Panc1 (cell line): Measurements from ENCODE around the gene TNIK.

ENCODE experiments used
- POLR2AphosphoS5 ChIP-seq: IDR thresholded peaks from 2 replicates; pipeline ENCODE4 v1.6.1; 2012; ENCODE audit warnings: mild to moderate bottlenecking, low read depth, low read length, moderate library complexity
- TF ChIP-seq, protein P1 (sequence below): fragments of 450-650 bp; IDR thresholded peaks from 2 replicates; pipeline ENCODE4 v1.5.1; 2017; ENCODE audit warnings: mild to moderate bottlenecking

DNA sequence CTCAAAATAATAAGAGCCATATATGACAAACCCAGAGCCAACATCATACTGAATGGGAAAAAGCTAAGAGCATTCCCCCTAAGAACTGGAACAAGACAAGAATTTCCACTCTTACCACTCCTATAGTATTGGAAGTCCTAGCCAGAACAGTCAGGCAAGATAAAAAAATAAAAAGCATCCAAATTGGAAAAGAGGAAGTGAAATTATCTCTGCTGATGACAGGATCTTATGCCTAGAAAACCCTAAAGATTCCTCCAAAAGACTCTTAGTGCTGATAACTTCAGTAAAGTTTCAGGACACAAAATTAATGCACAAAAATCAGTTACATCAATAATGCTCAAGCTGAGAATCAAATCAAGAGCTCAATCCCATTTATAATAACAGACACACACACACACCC is 387.8 kb downstream of the TNIK start:
- no peak for TF ChIP-seq POLR2AphosphoS5
- TF ChIP-seq, protein P1, sequence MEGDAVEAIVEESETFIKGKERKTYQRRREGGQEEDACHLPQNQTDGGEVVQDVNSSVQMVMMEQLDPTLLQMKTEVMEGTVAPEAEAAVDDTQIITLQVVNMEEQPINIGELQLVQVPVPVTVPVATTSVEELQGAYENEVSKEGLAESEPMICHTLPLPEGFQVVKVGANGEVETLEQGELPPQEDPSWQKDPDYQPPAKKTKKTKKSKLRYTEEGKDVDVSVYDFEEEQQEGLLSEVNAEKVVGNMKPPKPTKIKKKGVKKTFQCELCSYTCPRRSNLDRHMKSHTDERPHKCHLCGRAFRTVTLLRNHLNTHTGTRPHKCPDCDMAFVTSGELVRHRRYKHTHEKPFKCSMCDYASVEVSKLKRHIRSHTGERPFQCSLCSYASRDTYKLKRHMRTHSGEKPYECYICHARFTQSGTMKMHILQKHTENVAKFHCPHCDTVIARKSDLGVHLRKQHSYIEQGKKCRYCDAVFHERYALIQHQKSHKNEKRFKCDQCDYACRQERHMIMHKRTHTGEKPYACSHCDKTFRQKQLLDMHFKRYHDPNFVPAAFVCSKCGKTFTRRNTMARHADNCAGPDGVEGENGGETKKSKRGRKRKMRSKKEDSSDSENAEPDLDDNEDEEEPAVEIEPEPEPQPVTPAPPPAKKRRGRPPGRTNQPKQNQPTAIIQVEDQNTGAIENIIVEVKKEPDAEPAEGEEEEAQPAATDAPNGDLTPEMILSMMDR, result no peak
